Nephron (organoid): ENCODE data around the gene KCNQ1OT1.

Experiments
- H3K27ac Mint-ChIP-seq, 3 experiments: 2 replicates each; pipeline ENCODE4 v1.8.0; 2020; ENCODE audit warnings: mixed read lengths in 3 of 3, mild to moderate bottlenecking in 2 of 3, moderate library complexity in 1 of 3
- H3K27me3 Mint-ChIP-seq: 2 replicates; pipeline ENCODE4 v1.8.0; 2021; ENCODE audit warnings: low read depth, mild to moderate bottlenecking, moderate library complexity, mixed read lengths
- H3K36me3 Mint-ChIP-seq: 2 replicates; pipeline ENCODE4 v1.8.0; 2020; ENCODE audit warnings: low read depth, mixed read lengths
- H3K4me1 Mint-ChIP-seq: 2 replicates; pipeline ENCODE4 v1.8.0; 2020; ENCODE audit warnings: mixed read lengths
- H3K4me3 Mint-ChIP-seq, 3 experiments: 2 replicates each; pipeline ENCODE4 v1.8.0; 2020; ENCODE audit warnings: mild to moderate bottlenecking in 3 of 3, mixed read lengths in 3 of 3, moderate library complexity in 2 of 3
- H3K9me3 Mint-ChIP-seq: 2 replicates; pipeline ENCODE4 v1.8.0; 2020; ENCODE audit warnings: mixed read lengths
- CTCF ChIP-seq, 3 experiments: fragments of 200-600 bp; sonication (generic); IDR thresholded peaks; one replicate each; pipeline ENCODE4 v1.5.0; 2021; ENCODE audit warnings: antibody characterized with exemption in 3 of 3; ENCODE audit not compliant: unreplicated experiment in 3 of 3

Gene KCNQ1OT1

DNA sequence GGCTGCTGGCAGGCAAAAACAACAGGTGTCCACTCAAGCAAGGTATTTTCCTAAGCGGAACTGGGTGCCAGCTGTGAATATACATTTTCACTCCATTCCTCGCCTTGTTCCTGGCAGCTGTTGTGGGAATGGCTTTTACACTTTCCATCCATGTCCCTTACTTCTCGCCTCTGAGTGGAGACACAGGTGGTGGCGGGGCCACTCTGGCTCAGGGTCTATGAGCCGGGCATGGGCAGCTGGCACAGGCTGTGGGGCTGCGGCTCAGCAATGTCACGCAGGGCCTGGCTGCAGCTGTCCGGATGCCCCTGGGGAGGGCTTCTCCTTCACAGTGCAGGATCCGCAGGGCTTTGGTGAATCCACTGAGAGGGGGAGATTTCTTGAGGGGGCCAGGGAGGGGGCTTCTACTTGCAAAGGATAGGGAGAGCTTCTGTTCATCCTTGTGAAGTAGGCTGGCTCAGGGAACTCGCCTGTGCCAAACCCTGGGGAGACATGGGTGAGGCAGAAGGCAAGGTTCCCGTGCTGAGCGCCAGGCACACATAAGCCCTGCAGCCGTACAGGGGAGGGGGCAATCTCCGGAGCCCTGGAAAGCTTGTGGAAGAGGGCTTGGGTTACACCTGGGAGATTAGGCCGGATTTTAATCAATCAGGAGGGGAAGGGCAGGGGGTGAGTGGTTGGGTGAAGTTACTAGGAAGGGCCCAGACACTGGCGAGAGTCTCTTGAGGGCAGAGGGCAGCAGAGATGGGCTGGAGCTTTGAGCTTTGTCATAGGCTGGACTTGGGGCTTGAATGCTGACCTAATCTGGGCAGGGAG lies 45.7 kb downstream of the KCNQ1OT1 start:
- H3K27ac Mint-ChIP-seq = peak overlapping the region; percentile 1 to 74 (median 72)
- H3K9me3 Mint-ChIP-seq = peaks cover 81% of the 10 kb centered on the region
- H3K4me1 Mint-ChIP-seq = peaks cover 64% of the 10 kb centered on the region
- H3K36me3 Mint-ChIP-seq = peaks cover 98% of the 10 kb centered on the region
- peak overlapping the region in 1 of 3 experiments; percentile 26 for H3K4me3 Mint-ChIP-seq
- H3K27me3 Mint-ChIP-seq = peaks cover 10% of the 10 kb centered on the region
- no peak for TF ChIP-seq CTCF (IDR thresholded peaks at IDR 0.05; ENCODE audit: unreplicated experiment in 3 of 3)

DNA sequence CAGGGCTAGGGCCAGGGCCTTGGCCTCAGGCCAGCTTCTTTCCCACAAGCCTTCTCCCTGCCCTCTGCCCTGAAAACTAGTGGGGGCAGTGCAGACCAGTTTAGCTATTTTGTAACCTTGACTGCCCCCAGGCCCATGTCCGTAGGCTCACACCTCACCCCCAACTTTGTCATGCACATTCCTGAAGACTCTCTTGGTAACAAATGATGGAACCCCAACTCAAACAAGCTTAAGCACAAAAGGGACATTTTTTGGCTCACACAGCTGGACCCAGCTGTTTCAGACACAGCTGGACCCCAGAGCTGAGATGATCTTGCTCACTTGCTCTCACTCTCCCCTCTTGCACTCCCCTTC lies 46.6 kb downstream of the KCNQ1OT1 start:
- H3K27ac Mint-ChIP-seq = peak overlapping the region; percentile 31 to 74 (median 57)
- peak overlapping the region in 1 of 3 experiments; percentile 46 for H3K4me3 Mint-ChIP-seq
- H3K9me3 Mint-ChIP-seq = peaks cover 79% of the 10 kb centered on the region
- peaks cover 55% of the 10 kb centered on the region for H3K4me1 Mint-ChIP-seq
- H3K36me3 Mint-ChIP-seq = peaks cover 98% of the 10 kb centered on the region
- TF ChIP-seq CTCF (IDR thresholded peaks at IDR 0.05; ENCODE audit: unreplicated experiment in 3 of 3) = no peak
- peaks cover 10% of the 10 kb centered on the region for H3K27me3 Mint-ChIP-seq

DNA sequence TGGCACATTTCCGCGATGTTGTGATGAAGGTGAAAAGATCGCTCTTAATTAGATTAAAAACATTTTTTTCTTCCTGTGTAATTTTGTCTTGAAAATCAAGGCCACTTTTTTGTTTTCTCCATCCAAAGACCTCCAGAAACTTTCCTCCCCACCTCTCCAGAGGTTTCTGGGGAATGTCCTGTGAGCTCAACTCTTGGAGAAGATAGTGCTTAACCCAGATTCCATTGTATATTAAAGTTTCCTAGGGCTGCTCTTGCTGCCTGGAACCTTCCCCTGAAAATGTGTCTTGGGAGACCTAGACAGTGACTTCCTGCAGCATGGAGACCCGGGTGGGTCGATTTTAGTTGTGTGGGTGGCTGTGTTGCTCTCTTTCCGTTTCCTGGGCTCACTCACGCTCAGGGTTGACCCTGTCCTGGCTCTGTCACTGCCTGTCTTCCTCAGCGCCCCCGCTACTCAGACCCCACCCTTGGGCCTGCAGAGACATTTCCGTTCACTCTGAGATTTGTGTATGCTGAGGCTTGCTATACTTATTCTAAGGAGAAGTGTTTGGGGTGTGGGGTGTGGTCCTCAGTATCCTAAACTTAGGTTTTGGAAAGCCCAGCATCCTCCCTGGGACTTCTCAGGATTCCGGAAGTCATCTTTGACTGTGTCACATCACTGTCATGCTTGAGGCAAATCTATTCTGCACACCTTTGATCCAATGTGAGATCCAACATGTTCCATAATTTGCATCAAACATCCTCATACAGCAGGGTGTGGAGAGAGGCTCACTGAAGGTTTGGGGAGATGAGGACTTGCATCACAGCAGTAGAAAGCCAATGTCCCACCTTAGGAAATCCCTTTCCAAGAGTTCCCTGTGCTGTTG lies 47.2 kb downstream of the KCNQ1OT1 start:
- no peak for TF ChIP-seq CTCF (IDR thresholded peaks at IDR 0.05; ENCODE audit: unreplicated experiment in 3 of 3)
- Mint-ChIP-seq H3K9me3 (peaks cover 80% of the 10 kb centered on the region), H3K4me3 (no peak overlapping the region), H3K27me3 (peaks cover 10% of the 10 kb centered on the region), H3K27ac (peak overlapping the region; percentile 63 to 77 (median 74)), H3K4me1 (peaks cover 55% of the 10 kb centered on the region), H3K36me3 (peaks cover 97% of the 10 kb centered on the region)

GRCh38 chr11:2651826-2652271 lies 47.9 kb downstream of the KCNQ1OT1 start:
- Mint-ChIP-seq H3K27ac (peak overlapping the region; percentile 34 to 74 (median 60)), H3K27me3 (peaks cover 10% of the 10 kb centered on the region)
- no peak for TF ChIP-seq CTCF (IDR thresholded peaks at IDR 0.05; ENCODE audit: unreplicated experiment in 3 of 3)

GRCh38 chr11:2651054-2651617 lies 48.7 kb downstream of the KCNQ1OT1 start:
- H3K4me3 Mint-ChIP-seq = no peak overlapping the region
- peak overlapping the region; percentile 34 to 60 (median 56) for H3K27ac Mint-ChIP-seq
- H3K27me3 Mint-ChIP-seq = peaks cover 7% of the 10 kb centered on the region
- H3K9me3 Mint-ChIP-seq = peaks cover 81% of the 10 kb centered on the region
- peaks cover 97% of the 10 kb centered on the region for H3K36me3 Mint-ChIP-seq
- no peak for TF ChIP-seq CTCF (IDR thresholded peaks at IDR 0.05; ENCODE audit: unreplicated experiment in 3 of 3)
- peaks cover 44% of the 10 kb centered on the region for H3K4me1 Mint-ChIP-seq

More at GRCh38 chr11:2651826-2652271, 47.9 kb downstream of the KCNQ1OT1 start:
- peaks cover 97% of the 10 kb centered on the region for H3K36me3 Mint-ChIP-seq
- no peak overlapping the region for H3K4me3 Mint-ChIP-seq
- H3K9me3 Mint-ChIP-seq = peaks cover 80% of the 10 kb centered on the region
- peaks cover 51% of the 10 kb centered on the region for H3K4me1 Mint-ChIP-seq
